Measurements from ENCODE around the gene RTN1. TPM values are rescaled to one million over a fixed set of nuclear protein-coding genes. Genes with fewer than 3 reads are reported as not detected.

The RTN1 gene

GRCh38 chr14:59564366-59564765 is 306.2 kb downstream of the RTN1 start:
- peak; percentile 86 for DNase-seq
- no peaks in the 10 kb centered on the region for H3K27me3 ChIP-seq (ENCODE audit: insufficient read depth, low read length, poor library complexity)
- H3K36me3 ChIP-seq (ENCODE audit: control insufficient read depth, insufficient read depth, low read length), result no peaks in the 10 kb centered on the region
- no peaks in the 10 kb centered on the region for H3K79me1 ChIP-seq (ENCODE audit: low read length)
- H3K56ac ChIP-seq (ENCODE audit: low read length), result no peak overlapping the region
- H2BK5ac ChIP-seq (ENCODE audit: low read length), result no peak overlapping the region
- no peak overlapping the region for H3K18ac ChIP-seq (ENCODE audit: low read length)
- no peak overlapping the region for H2BK15ac ChIP-seq (replicated peaks; ENCODE audit: low read depth)
- H4K5ac ChIP-seq (ENCODE audit: low read length), result no peak overlapping the region
- H3K4ac ChIP-seq (ENCODE audit: low read depth, low read length), result no peak overlapping the region
- H2AK5ac ChIP-seq (ENCODE audit: low read length), result no peak overlapping the region
- peak overlapping the region; percentile 42 for H3K27ac ChIP-seq (ENCODE audit: low read depth, low read length)
- H4K8ac ChIP-seq (ENCODE audit: low read depth, low read length), result no peak overlapping the region
- no peak overlapping the region for H3K23ac ChIP-seq (ENCODE audit: low read length)
- peaks cover 12% of the 10 kb centered on the region for H3K4me1 ChIP-seq (ENCODE audit: control insufficient read depth, low read depth, low read length)
- WGBS (ENCODE audit: extremely low coverage, insufficient coverage, low lambda C conversion rate), result no CpG with 5 or more reads among the region's 2 CpGs
- no peaks in the 10 kb centered on the region for H3K79me2 ChIP-seq (ENCODE audit: control insufficient read depth, insufficient read depth, low read length)
- no peak overlapping the region for H3K9ac ChIP-seq (ENCODE audit: low read length)
- no peak overlapping the region for H2BK120ac ChIP-seq (ENCODE audit: low read depth, low read length)
- H3K4me3 ChIP-seq (ENCODE audit: low read length), result no peak overlapping the region
- H3K4me2 ChIP-seq (ENCODE audit: low read length), result no peak overlapping the region

- H2BK15ac ChIP-seq (replicated peaks; ENCODE audit: low read depth), result no peak overlapping the region
- no CpG with 5 or more reads among the region's 2 CpGs for WGBS (ENCODE audit: extremely low coverage, insufficient coverage, low lambda C conversion rate)
- H2AK5ac ChIP-seq (ENCODE audit: low read length), result no peak overlapping the region
- no peak overlapping the region for H3K4ac ChIP-seq (ENCODE audit: low read depth, low read length)
- no peak overlapping the region for H2BK120ac ChIP-seq (ENCODE audit: low read depth, low read length)
- no peaks in the 10 kb centered on the region for H3K79me1 ChIP-seq (ENCODE audit: low read length)
- H3K27me3 ChIP-seq (ENCODE audit: insufficient read depth, low read length, poor library complexity), result no peaks in the 10 kb centered on the region
- H3K4me3 ChIP-seq (ENCODE audit: low read length), result no peak overlapping the region
- H3K4me1 ChIP-seq (ENCODE audit: control insufficient read depth, low read depth, low read length), result no peaks in the 10 kb centered on the region
- H3K56ac ChIP-seq (ENCODE audit: low read length), result no peak overlapping the region
- H3K36me3 ChIP-seq (ENCODE audit: control insufficient read depth, insufficient read depth, low read length), result no peaks in the 10 kb centered on the region
- no peak for DNase-seq
- no peak overlapping the region for H4K5ac ChIP-seq (ENCODE audit: low read length)
- no peak overlapping the region for H3K27ac ChIP-seq (ENCODE audit: low read depth, low read length)
- no peaks in the 10 kb centered on the region for H3K79me2 ChIP-seq (ENCODE audit: control insufficient read depth, insufficient read depth, low read length)
- H3K4me2 ChIP-seq (ENCODE audit: low read length), result no peak overlapping the region
- no peak overlapping the region for H3K18ac ChIP-seq (ENCODE audit: low read length)
- H3K23ac ChIP-seq (ENCODE audit: low read length), result no peak overlapping the region
- H2BK5ac ChIP-seq (ENCODE audit: low read length), result no peak overlapping the region
- H4K8ac ChIP-seq (ENCODE audit: low read depth, low read length), result no peak overlapping the region
- no peak overlapping the region for H3K9ac ChIP-seq (ENCODE audit: low read length)
These were observed 323.3 kb downstream of the RTN1 start for GRCh38 chr14:59547310-59547709.

Small RNA genes within 50 kb of the gene (small RNA-seq; reads per million reads assigned to genes)
- not detected for gene MIR5586 (ENCODE audit: insufficient read depth)
